Osteoblast (primary cell): Measurements from ENCODE around the gene TECR. TPM values are rescaled to one million over a fixed set of nuclear protein-coding genes. Genes with fewer than 3 reads are reported as not detected.
"Not testable (repeated sequence)": the region's sequence is repeated elsewhere in the genome, so short reads cannot be mapped to it uniquely, and the experiment has no call there.

Experiments used
- DNase-seq: peaks from one replicate; pipeline ENCODE4 v3.0.0; 2011; ENCODE audit warnings: low spot score, mixed read lengths; ENCODE audit not compliant: insufficient read length; ENCODE audit errors: missing footprints
- H2AFZ ChIP-seq: 2 replicates; pipeline ENCODE4 v1.6.0; 2011; ENCODE audit warnings: mild to moderate bottlenecking, low read length
- H3K27ac ChIP-seq: 2 replicates; pipeline ENCODE4 v1.5.1; 2011; ENCODE audit warnings: mild to moderate bottlenecking, low read depth, low read length, moderate library complexity
- H3K27me3 ChIP-seq: 2 replicates; pipeline ENCODE4 v1.6.0; 2012; ENCODE audit warnings: mild to moderate bottlenecking, control low read depth, inconsistent platforms, low read length, moderate library complexity; ENCODE audit not compliant: insufficient read depth
- H3K36me3 ChIP-seq: 2 replicates; pipeline ENCODE4 v1.5.1; 2011; ENCODE audit warnings: mild to moderate bottlenecking, low read length, control low read depth, moderate library complexity; ENCODE audit not compliant: insufficient read depth
- H3K4me1 ChIP-seq: 2 replicates; pipeline ENCODE4 v1.5.1; 2011; ENCODE audit warnings: mild to moderate bottlenecking, low read length, control low read depth, moderate library complexity; ENCODE audit not compliant: insufficient read depth
- H3K4me2 ChIP-seq: 2 replicates; pipeline ENCODE4 v1.6.0; 2011; ENCODE audit warnings: mild to moderate bottlenecking, low read length; ENCODE audit not compliant: insufficient read depth
- H3K4me3 ChIP-seq: fragments of 200-600 bp; sonication (generic); 3 replicates; pipeline ENCODE4 v1.5.1; 2012; ENCODE audit warnings: mild to moderate bottlenecking, low read length, inconsistent platforms; ENCODE audit not compliant: insufficient read depth
- H3K79me2 ChIP-seq: 2 replicates; pipeline ENCODE4 v1.6.0; 2012; ENCODE audit warnings: mild to moderate bottlenecking, low read length, control low read depth, inconsistent platforms; ENCODE audit not compliant: insufficient read depth
- H3K9me3 ChIP-seq: 2 replicates; pipeline ENCODE4 v1.5.1; 2011; ENCODE audit warnings: low read depth, low read length, control low read depth
- H4K20me1 ChIP-seq: 2 replicates; pipeline ENCODE4 v1.6.0; 2012; ENCODE audit warnings: mild to moderate bottlenecking, low read length, control low read depth; ENCODE audit not compliant: insufficient read depth
- CTCF ChIP-seq: IDR thresholded peaks from 2 replicates; pipeline ENCODE4 v1.5.1; 2011; ENCODE audit warnings: mild to moderate bottlenecking, low read depth, low read length, moderate library complexity; ENCODE audit errors: extremely low read depth
- total RNA-seq: library from RNA; depleted of rRNA; stranded (reverse); fragments of >200 nt; gene quantifications from 2 replicates; pipeline ENCODE4 v1.2.3, GENCODE V29; 2012

The TECR gene
- total RNA-seq, 1 donor = 41.6 TPM

GRCh38 chr19:14606627-14607026, 77.2 kb downstream of the TECR start:
- Histone ChIP-seq H3K27me3 (no peaks in the 10 kb centered on the region), H3K4me2 (no peak overlapping the region), H4K20me1 (no peaks in the 10 kb centered on the region), H3K9me3 (no peaks in the 10 kb centered on the region), H3K4me3 (no peak overlapping the region), H3K4me1 (no peaks in the 10 kb centered on the region), H2AFZ (no peak overlapping the region), H3K36me3 (no peaks in the 10 kb centered on the region), H3K79me2 (no peaks in the 10 kb centered on the region), H3K27ac (no peak overlapping the region)
- no peak for TF ChIP-seq CTCF
- DNase-seq = no peak

- no peak for DNase-seq
- Histone ChIP-seq H4K20me1 (no peaks in the 10 kb centered on the region), H2AFZ (no peak overlapping the region), H3K36me3 (no peaks in the 10 kb centered on the region), H3K27me3 (no peaks in the 10 kb centered on the region), H3K4me2 (no peak overlapping the region), H3K9me3 (no peaks in the 10 kb centered on the region), H3K4me1 (no peaks in the 10 kb centered on the region), H3K79me2 (no peaks in the 10 kb centered on the region), H3K27ac (no peak overlapping the region), H3K4me3 (no peak overlapping the region)
- no peak for TF ChIP-seq CTCF
Observed at GRCh38 chr19:14611051-14611450, 81.7 kb downstream of the TECR start.

GRCh38 chr19:14612242-14612641, 82.8 kb downstream of the TECR start:
- H3K36me3 ChIP-seq, H3K27me3 ChIP-seq, DNase-seq, H3K79me2 ChIP-seq, H4K20me1 ChIP-seq, H3K9me3 ChIP-seq, H3K4me2 ChIP-seq, H3K27ac ChIP-seq, H2AFZ ChIP-seq, H3K4me3 ChIP-seq, H3K4me1 ChIP-seq: not testable (repeated sequence)

GRCh38 chr19:14612657-14613056, 83.3 kb downstream of the TECR start:
- H3K4me1 ChIP-seq = no peaks in the 10 kb centered on the region
- no peak overlapping the region for H3K27ac ChIP-seq
- H3K27me3 ChIP-seq = no peaks in the 10 kb centered on the region
- H3K9me3 ChIP-seq = no peaks in the 10 kb centered on the region
- TF ChIP-seq CTCF = no peak
- H3K4me2 ChIP-seq = no peak overlapping the region
- no peaks in the 10 kb centered on the region for H4K20me1 ChIP-seq
- no peak overlapping the region for H2AFZ ChIP-seq
- no peaks in the 10 kb centered on the region for H3K79me2 ChIP-seq
- DNase-seq = no peak
- H3K4me3 ChIP-seq = no peak overlapping the region
- H3K36me3 ChIP-seq = no peaks in the 10 kb centered on the region

GRCh38 chr19:14613399-14614098, 84.2 kb downstream of the TECR start:
- not testable (repeated sequence) for H2AFZ ChIP-seq, DNase-seq, H3K36me3 ChIP-seq, H3K9me3 ChIP-seq, H3K27me3 ChIP-seq, H4K20me1 ChIP-seq, H3K4me3 ChIP-seq, H3K4me2 ChIP-seq, H3K79me2 ChIP-seq, H3K27ac ChIP-seq, H3K4me1 ChIP-seq
